K562 (cell line): ENCODE data around the gene ERCC1.

Source experiments
- ATF3 ChIP-seq, 2 experiments: fragments of 450-650 bp in 1 of 2; sonication (generic) in 1 of 2; formaldehyde crosslinking in 1 of 2; IDR thresholded peaks in 1 of 2; conservative IDR thresholded peaks in 1 of 2; 2 replicates each; pipeline versions ENCODE4 v1.6.1 to v1.8.1; 2016 to 2023; ENCODE audit warnings: mild to moderate bottlenecking in 2 of 2, moderate library complexity in 2 of 2, inconsistent platforms in 1 of 2, missing genetic modification reagents in 1 of 2
- HCFC1 ChIP-seq: IDR thresholded peaks from 2 replicates; pipeline ENCODE4 v1.6.1; 2012; ENCODE audit warnings: low read depth, low read length, improper control_type of control experiment
- POLR2AphosphoS5 ChIP-seq: IDR thresholded peaks from 2 replicates; pipeline ENCODE4 v1.6.1; 2011; ENCODE audit warnings: mild to moderate bottlenecking, low read depth, low read length, moderate library complexity; ENCODE audit not compliant: control insufficient read depth, insufficient read depth
- ZBTB7A ChIP-seq: IDR thresholded peaks from 2 replicates; pipeline ENCODE4 v1.6.1; 2011; ENCODE audit warnings: low read depth, mild to moderate bottlenecking, low read length, moderate library complexity, borderline replicate concordance; ENCODE audit not compliant: control insufficient read depth

DNA sequence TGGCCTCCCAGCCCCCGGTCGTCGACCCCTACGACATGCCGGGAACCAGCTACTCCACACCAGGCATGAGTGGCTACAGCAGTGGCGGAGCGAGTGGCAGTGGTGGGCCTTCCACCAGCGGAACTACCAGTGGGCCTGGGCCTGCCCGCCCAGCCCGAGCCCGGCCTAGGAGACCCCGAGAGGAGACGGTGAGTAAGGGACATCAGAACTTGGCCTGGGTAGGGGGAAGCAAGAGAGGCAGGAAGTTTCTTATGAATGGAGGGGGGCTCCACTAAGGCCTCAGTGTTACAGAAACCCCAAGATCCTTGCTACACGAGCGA, 47.0 kb upstream of the ERCC1 start:
- no peak for TF ChIP-seq POLR2AphosphoS5
- no peak for TF ChIP-seq HCFC1
- no peak for TF ChIP-seq ATF3 (IDR thresholded peaks at IDR 0.05)
- no peak for TF ChIP-seq ATF3 (CRISPR knock-in tag; conservative IDR thresholded peaks at IDR 0.05)
- no peak for TF ChIP-seq ZBTB7A
